LoVo (cell line): ENCODE results near the gene TIMM23.
"Not testable (repeated sequence)": the region's sequence is repeated elsewhere in the genome, so short reads cannot be mapped to it uniquely, and the experiment has no call there.

ENCODE experiments used
- DNase-seq: peaks from one replicate; pipeline ENCODE4 v3.0.0-alpha.2; 2016; ENCODE audit warnings: low spot score

TIMM23 gene

GRCh38 chr10:45997557-45997956 is 25.3 kb downstream of the TIMM23 start:
- no peak for DNase-seq

GRCh38 chr10:45997994-45998763 is 25.9 kb downstream of the TIMM23 start:
- no peak for DNase-seq

GRCh38 chr10:45999955-46000354 is 27.7 kb downstream of the TIMM23 start:
- not testable (repeated sequence) for DNase-seq

- no peak for DNase-seq
Observed at GRCh38 chr10:46000538-46000937, 28.2 kb downstream of the TIMM23 start.

DNA sequence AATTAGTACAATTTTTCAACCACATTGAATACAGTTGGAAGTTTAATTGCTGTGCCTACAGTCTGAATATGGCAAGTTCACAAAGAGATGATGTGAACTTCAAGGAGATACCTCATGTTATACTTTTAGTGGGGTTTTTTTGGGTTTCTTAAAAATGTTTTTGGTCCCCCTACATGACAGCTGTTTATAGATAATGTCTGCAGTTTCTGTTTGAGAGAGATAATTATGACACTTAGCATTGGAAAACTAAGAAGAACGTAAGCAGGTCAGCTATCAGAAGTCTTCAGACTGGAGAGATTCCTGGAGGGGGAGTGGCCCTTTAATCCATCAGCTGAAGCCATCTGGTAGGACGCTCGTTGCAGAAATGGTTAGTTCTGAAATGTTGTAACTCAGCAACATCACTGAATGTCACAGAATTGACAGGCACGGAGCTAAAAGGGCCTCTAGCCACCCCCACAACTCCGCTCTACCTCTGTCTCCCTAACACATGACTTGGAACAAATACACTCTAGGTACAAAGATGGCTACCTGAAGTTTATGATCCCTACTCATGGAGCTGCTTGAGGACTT is 29.0 kb downstream of the TIMM23 start:
- no peak for DNase-seq

DNA sequence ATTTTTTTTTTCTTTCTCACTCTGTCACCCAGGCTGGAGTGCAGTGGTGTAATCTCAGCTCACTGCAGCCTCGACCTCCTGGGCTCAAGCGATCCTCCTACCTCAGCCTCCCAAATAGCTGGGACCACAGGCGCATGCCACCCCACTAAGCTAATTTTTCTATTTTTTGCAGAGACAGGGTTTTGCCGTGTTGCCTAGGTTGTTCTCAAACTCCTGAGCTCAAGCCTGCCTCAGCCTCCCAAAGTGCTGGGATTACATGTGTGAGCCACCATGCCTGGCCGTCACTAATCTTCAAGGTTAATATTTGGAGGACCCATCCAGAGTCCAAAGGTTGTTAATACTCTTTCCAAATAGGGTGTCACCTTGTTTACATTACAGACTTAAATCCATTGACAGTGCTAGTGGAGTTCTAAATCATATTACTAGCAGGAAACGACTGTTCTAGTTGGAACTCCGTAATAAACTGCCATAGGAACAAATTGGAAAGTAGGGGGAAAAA is 29.9 kb downstream of the TIMM23 start:
- DNase-seq: not testable (repeated sequence)

- no peak for DNase-seq
Observed at GRCh38 chr10:46002916-46003693, 30.8 kb downstream of the TIMM23 start.

GRCh38 chr10:46004963-46005362 is 32.7 kb downstream of the TIMM23 start:
- no peak for DNase-seq

GRCh38 chr10:46005383-46005782 is 33.1 kb downstream of the TIMM23 start:
- DNase-seq: no peak

GRCh38 chr10:46006219-46006618 is 33.9 kb downstream of the TIMM23 start:
- no peak for DNase-seq

DNA sequence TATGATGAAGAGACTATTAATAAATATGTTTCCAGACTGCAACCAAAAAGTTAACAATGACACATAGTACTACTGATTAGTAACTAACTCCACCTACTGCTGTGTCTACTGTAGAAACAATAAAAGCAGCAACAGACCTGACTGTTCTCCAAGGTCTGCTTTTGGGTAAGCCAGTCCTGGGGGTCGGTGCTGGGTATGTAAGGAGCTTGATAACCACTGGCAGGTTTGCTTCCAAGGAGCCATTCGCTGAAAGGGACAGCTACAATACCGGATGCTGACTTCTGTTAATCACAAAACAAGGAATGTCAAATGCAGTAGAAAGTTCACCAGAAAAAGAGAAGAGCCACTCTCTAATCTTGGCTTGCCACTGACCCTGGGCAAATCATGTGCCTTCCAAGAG is 40.5 kb downstream of the TIMM23 start:
- no peak for DNase-seq

DNA sequence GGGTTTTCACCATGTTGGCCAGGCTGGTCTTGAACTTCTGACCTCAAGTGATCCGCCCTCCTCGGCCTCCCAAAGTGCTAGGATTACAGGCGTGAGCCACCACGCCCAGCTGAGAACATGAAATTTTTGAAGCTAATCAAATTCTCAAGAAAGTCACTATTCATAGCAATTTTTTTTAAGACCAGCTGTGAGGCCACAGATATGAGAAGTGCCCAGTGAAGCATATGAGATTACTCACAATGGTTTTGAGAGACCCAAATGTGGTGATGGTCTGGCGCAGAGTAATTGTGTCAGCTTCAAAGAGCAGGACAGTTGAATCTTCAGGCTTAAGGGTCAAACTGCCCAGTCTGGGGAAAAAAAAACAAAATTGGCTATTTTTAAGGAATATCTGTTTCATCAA is 41.9 kb downstream of the TIMM23 start:
- DNase-seq: no peak

GRCh38 chr10:46014683-46015405 is 42.6 kb downstream of the TIMM23 start:
- no peak for DNase-seq

DNA sequence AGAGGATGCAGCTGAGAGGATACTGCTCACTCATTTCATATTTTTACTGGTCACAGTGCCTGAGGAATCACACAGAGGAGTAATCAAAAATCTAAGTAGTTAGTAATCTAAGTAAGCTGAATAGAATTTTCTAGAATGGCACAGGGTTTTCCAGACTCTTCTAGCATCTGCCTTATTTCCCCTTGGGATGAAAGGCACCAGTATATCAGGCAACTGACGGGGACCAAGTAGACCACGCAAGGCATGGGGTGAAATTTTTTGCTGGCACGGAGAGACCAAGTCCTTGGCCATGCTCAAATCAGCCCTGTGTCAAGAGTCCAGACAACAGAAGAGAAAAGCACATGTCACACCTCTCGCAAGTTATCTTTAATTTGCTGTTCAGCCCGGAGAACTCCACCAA is 43.9 kb downstream of the TIMM23 start:
- DNase-seq: no peak

DNA sequence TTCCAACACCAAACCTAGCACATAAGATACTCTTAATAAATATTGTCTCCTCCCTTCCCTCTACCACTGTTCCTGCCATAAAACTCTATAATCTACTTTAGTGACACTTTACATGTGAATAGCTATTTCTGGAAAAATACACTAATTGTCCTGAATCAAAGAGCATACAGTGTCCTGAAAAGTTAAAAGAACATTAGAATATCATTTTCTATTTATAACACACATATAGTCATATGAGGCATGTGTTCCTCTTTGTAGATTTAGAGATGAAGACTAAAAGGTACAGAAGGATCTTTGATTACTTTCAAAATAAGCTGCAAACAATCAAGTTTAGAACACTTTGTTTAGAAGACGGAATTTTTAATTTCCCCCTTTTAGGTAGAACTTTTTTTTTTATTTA is 44.5 kb downstream of the TIMM23 start:
- DNase-seq: no peak

DNA sequence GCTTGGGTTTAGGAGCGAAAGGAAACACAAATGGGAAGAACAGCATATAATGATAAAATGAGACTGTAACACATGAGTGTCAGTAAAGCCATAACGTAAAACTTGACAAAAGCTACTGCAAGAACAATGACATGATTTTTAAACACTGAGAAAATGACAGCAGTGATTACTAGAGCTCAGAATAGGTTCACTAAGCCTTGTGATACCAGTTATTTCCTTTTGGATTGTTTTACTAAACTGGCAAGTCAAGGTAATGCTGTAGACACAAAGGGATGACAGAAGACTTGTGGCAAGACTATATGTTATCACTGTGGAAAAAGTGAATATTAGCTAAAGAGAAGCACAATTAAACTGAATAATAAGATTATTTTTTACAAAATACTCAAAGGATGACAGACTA is 45.4 kb downstream of the TIMM23 start:
- no peak for DNase-seq

DNA sequence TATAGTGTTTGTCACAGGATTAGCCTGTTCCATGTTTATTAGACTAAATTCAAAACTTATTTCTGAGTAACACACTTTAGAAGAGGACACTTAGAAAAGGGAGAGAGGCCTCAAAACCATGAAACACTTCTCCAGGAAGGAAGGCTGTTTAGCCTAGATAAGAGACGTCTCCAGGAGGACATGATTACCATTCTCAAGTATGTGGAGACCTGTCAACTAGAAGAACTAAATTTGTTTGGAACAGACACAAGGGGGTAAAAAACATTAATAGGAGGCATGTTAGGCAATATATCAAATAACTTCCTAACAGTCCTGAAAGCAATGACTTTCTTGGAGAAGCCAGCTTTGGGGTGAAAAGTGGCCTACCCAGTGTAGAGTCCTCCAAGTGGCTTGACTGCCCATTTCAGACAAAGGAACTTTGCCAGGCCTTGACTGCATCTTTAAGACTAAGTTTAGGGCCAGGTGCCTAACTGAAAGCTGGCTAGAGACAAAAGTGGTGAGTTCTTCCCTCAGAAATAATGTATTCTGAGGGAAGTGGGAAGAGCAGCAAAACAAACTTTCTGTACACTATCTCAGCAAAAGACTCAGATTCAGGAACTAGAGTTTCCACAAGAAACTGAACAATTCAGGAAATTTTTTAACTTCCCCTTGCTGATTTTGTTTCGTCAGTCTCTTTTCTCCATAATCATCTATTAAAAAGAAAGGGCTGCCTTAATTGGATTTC is 46.3 kb downstream of the TIMM23 start:
- DNase-seq: no peak

- DNase-seq: no peak
Observed at GRCh38 chr10:46019177-46019528, 46.9 kb downstream of the TIMM23 start.

DNA sequence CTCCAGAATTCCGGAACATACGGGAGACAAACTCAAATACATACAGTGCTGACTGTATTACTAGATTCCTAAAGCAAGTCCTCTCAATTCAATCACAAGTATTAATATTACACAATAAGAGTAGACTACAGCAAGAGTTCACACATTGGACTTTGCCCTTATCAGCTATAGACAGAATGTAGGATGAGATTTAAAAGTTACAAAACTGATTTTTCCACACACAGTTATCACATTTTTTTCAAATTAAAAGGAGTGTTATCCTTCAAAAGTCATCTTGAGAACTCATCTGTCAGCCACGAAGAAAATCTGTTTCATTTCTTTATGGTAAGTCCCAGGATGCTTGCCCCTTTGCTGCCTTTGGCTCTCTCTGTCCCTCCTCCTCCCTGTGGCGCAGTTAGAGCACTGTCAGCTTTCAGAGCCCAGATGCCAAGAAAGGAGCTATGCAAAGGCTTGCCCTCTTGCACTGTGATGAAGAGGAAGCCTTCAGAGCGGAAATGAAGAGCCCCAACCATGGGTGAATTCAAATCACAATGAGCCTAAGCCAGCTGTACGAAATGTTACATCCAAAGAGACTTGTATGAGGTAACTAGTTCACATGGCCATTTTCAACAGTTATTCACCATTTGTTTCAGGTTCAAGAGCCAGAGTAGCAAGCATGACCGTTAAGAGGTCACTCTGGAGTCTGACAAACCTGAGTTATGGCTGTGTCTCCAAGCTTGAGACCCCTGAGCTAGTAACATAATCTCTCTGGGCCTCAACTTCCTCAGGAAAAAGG is 47.5 kb downstream of the TIMM23 start:
- no peak for DNase-seq

- no peak for DNase-seq
Observed at GRCh38 chr10:46020344-46020657, 48.0 kb downstream of the TIMM23 start.
